Natural killer cell treated with Interleukin-12 subunit alpha and Interleukin-12 subunit beta and Interleukin-15 and Interleukin-18, amount 100 ng/mL, for 72 hours (primary cell): Measurements from ENCODE around the gene RTF2. TPM values are rescaled to one million over a fixed set of nuclear protein-coding genes. Genes with fewer than 3 reads are reported as not detected.
"Not testable (repeated sequence)": the region's sequence is repeated elsewhere in the genome, so short reads cannot be mapped to it uniquely, and the experiment has no call there.

ENCODE experiments used
- ATAC-seq, 2 donors: fragments of 150-1000 bp; cut with Tn5 transposase in 1 of 2; sonication (Bioruptor Pico), chemical (Tn5 transposase) in 1 of 2; 2 replicates each; pipeline ENCODE4 v1.10.0; 2021
- DNase-seq: peaks from one replicate; pipeline ENCODE4 v3.0.0; 2022; ENCODE audit warnings: low spot score
- H3K27ac Mint-ChIP-seq, 2 donors: 1 replicate in 1 of 2; 2 replicates in 1 of 2; pipeline ENCODE4 v1.8.0; 2022; ENCODE audit warnings: mixed read lengths in 2 of 2, mild to moderate bottlenecking in 1 of 2, moderate library complexity in 1 of 2
- H3K27me3 Mint-ChIP-seq, 2 donors: 1 replicate in 1 of 2; 2 replicates in 1 of 2; pipeline ENCODE4 v1.8.0; 2022; ENCODE audit warnings: mixed read lengths in 2 of 2
- H3K36me3 Mint-ChIP-seq: one replicate; pipeline ENCODE4 v1.8.0; 2022; ENCODE audit warnings: mixed read lengths
- H3K4me1 Mint-ChIP-seq, 2 donors: 1 replicate in 1 of 2; 2 replicates in 1 of 2; pipeline ENCODE4 v1.8.0; 2022; ENCODE audit warnings: low read depth in 2 of 2, mixed read lengths in 2 of 2, mild to moderate bottlenecking in 1 of 2
- H3K4me3 Mint-ChIP-seq: one replicate; pipeline ENCODE4 v1.8.0; 2022; ENCODE audit warnings: mixed read lengths
- H3K9me3 Mint-ChIP-seq: 2 replicates; pipeline ENCODE4 v1.8.0; 2022; ENCODE audit warnings: mixed read lengths
- total RNA-seq, 2 donors: library from RNA; stranded (reverse); gene quantifications; one replicate each; pipeline ENCODE4 v1.2.3, GENCODE V29; 2022

RTF2 gene
- total RNA-seq, 2 donors from 2014 or later: 78.5 to 92.2 TPM

DNA sequence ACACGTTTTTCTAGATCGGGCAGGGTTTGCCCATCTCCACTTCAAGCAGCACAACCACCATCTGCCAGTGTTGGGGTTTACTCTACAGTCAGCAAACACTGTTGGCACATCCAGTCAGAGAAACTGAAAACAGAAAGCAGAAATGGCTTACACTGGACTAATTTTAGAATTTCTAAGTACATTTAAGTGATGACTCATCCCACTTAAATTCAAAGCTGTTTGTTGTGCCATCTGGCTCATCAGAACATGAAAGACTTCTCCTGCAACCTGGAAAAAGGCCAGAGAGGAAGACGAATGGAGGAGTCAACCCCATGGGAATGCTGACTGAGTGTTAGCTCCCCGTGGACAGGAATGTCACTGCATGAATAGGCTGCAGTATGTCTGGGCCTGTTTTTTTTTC lies 86.4 kb downstream of the RTF2 start:
- no peaks in the 10 kb centered on the region for H3K36me3 Mint-ChIP-seq
- H3K4me3 Mint-ChIP-seq: no peak overlapping the region
- no peaks in the 10 kb centered on the region for H3K9me3 Mint-ChIP-seq
- ATAC-seq (peak in 1 of 2 donors; percentile 52), DNase-seq (no peak)
- peaks cover 0 to 3% of the 10 kb centered on the region in 2 donors for H3K27me3 Mint-ChIP-seq
- H3K27ac Mint-ChIP-seq: peak overlapping the region in 1 of 2 donors; percentile 64
- H3K4me1 Mint-ChIP-seq: peaks cover 4 to 7% of the 10 kb centered on the region in 2 donors

GRCh38 chr20:56558968-56559367 lies 90.5 kb downstream of the RTF2 start:
- Mint-ChIP-seq H3K27ac (no peak overlapping the region), H3K27me3 (peaks cover 0 to 3% of the 10 kb centered on the region in 2 donors), H3K4me1 (peaks cover 4 to 7% of the 10 kb centered on the region in 2 donors), H3K4me3 (no peak overlapping the region), H3K36me3 (no peaks in the 10 kb centered on the region), H3K9me3 (no peaks in the 10 kb centered on the region)
- no peak for DNase-seq
- ATAC-seq: no peak

DNA sequence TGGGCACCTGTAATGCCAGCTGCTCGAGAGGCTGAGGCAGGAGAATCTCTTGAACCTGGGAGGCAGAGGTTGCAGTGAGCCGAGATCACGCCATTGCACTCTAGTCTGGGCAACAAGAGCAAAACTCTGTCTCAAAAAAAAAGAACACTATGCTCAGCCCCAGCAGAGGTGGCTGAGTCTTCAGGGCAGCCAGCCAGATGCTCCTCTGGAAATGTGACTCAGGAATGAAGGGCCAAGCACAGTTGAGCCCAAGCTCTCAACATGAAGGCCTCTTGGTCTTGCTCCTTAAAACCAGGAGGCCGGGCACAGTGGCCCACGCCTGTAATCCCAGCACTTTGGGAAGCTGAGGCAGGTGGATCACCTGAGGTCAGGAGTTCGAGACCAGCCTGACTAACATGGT lies 96.1 kb downstream of the RTF2 start:
- H3K4me1 Mint-ChIP-seq, H3K27me3 Mint-ChIP-seq, H3K36me3 Mint-ChIP-seq, H3K4me3 Mint-ChIP-seq, DNase-seq, ATAC-seq, H3K9me3 Mint-ChIP-seq, H3K27ac Mint-ChIP-seq: not testable (repeated sequence)

- ATAC-seq: no peak
- H3K27me3 Mint-ChIP-seq: no peaks in the 10 kb centered on the region
- no peaks in the 10 kb centered on the region for H3K9me3 Mint-ChIP-seq
- H3K4me1 Mint-ChIP-seq: no peaks in the 10 kb centered on the region
- no peak overlapping the region for H3K27ac Mint-ChIP-seq
- no peak for DNase-seq
- H3K4me3 Mint-ChIP-seq: no peak overlapping the region
- no peaks in the 10 kb centered on the region for H3K36me3 Mint-ChIP-seq
Observed at GRCh38 chr20:56565511-56565910, 97.1 kb downstream of the RTF2 start.

GRCh38 chr20:56566621-56567020 lies 98.2 kb downstream of the RTF2 start:
- peaks cover 0 to 2% of the 10 kb centered on the region in 2 donors for H3K27me3 Mint-ChIP-seq
- H3K9me3 Mint-ChIP-seq: no peaks in the 10 kb centered on the region
- H3K27ac Mint-ChIP-seq: no peak overlapping the region

More at GRCh38 chr20:56566621-56567020, 98.2 kb downstream of the RTF2 start:
- Mint-ChIP-seq H3K4me1 (no peaks in the 10 kb centered on the region), H3K36me3 (no peaks in the 10 kb centered on the region), H3K4me3 (no peak overlapping the region)
- ATAC-seq: no peak
- no peak for DNase-seq

Other genes with a start within 250 kb of the RTF2 start
- gene MC3R, start 219.9 kb upstream of the RTF2 start, total RNA-seq: not detected
- gene FAM210B, start 109.7 kb upstream of the RTF2 start, total RNA-seq: 1 to 10 TPM; 1.8 to 3.0 TPM
- gene AURKA, start 76.4 kb upstream of the RTF2 start, total RNA-seq: 10 to 100 TPM; 45.1 to 80.8 TPM
- gene CSTF1, start 76.0 kb upstream of the RTF2 start, total RNA-seq: 10 to 100 TPM; 39.6 to 40.1 TPM
- 1 to 10 TPM; 1.3 to 4.1 TPM for gene CASS4, start 56.4 kb upstream of the RTF2 start, total RNA-seq
- 1 to 10 TPM; 4.7 to 5.8 TPM for gene FAM209A, start 56.1 kb downstream of the RTF2 start, total RNA-seq
- 1 to 10 TPM; 1.5 to 1.7 TPM for gene FAM209B, start 64.6 kb downstream of the RTF2 start, total RNA-seq
- not detected for gene TFAP2C, start 160.7 kb downstream of the RTF2 start, total RNA-seq